ENCODE measurements around the gene DACT2. TPM values are rescaled to one million over a fixed set of nuclear protein-coding genes. Genes with fewer than 3 reads are reported as not detected.

Gene DACT2
- total RNA-seq, 1 experiment from 2014 or later = not detected

GRCh38 chr6:168278904-168279303 is 40.7 kb downstream of the DACT2 start:
- Histone ChIP-seq H3K36me3 (ENCODE audit: control insufficient read depth in 1 of 2, insufficient read depth in 2 of 2, low read length in 2 of 2) (no peaks in the 10 kb centered on the region), H3K4me2 (ENCODE audit: low read length) (no peak overlapping the region), H3K9me3 (ENCODE audit: control insufficient read depth in 1 of 2, insufficient read depth in 1 of 2, low read depth in 1 of 2, low read length in 2 of 2) (no peaks in the 10 kb centered on the region), H3K9ac (ENCODE audit: low read length) (no peak overlapping the region), H3K27ac (ENCODE audit: low read depth, low read length) (no peak overlapping the region), H3K79me2 (ENCODE audit: insufficient read depth, low read length) (no peaks in the 10 kb centered on the region), H4K20me1 (ENCODE audit: insufficient read depth) (no peaks in the 10 kb centered on the region), H3K27me3 (ENCODE audit: insufficient read depth, low read length) (peaks cover 4% of the 10 kb centered on the region; the same call in 1 of the 2 replicates), H3K4me1 (ENCODE audit: control insufficient read depth in 1 of 2, insufficient read depth in 2 of 2, low read length in 2 of 2) (no peaks in the 10 kb centered on the region), H3K4me3 (replicated peaks in 1 of 2; ENCODE audit: low read depth in 1 of 2, low read length in 2 of 2) (no peak overlapping the region), H3K9me2 (ENCODE audit: insufficient read depth) (no peaks in the 10 kb centered on the region), H2AFZ (ENCODE audit: low read depth, low read length, poor library complexity, severe bottlenecking) (no peak overlapping the region)
- ChIA-PET RAD21 (ENCODE audit: low non-redundant PET in 1 of 2, low total read pairs in 2 of 2, uncharacterized antibody in 2 of 2, unreplicated experiment in 2 of 2) (no interaction called here), CTCF (no interaction called here), POLR2A (no interaction called here)
- no peak for DNase-seq (ENCODE audit: low read depth, low spot score)
- TF ChIP-seq CEBPB (IDR thresholded peaks at IDR 0.05; ENCODE audit: low read depth) = no peak
- TF ChIP-seq POLR2AphosphoS5 (IDR thresholded peaks at IDR 0.05; ENCODE audit: low read depth, low read length) = no peak
- TF ChIP-seq FOSL1 (IDR thresholded peaks at IDR 0.05; ENCODE audit: low read depth) = no peak
- TF ChIP-seq RAD21 (IDR thresholded peaks at IDR 0.05; ENCODE audit: low read depth) = no peak
- TF ChIP-seq POLR2A (IDR thresholded peaks at IDR 0.05; ENCODE audit: borderline replicate concordance, extremely low read depth, insufficient read depth, insufficient read length) = no peak
- TF ChIP-seq, protein P1, sequence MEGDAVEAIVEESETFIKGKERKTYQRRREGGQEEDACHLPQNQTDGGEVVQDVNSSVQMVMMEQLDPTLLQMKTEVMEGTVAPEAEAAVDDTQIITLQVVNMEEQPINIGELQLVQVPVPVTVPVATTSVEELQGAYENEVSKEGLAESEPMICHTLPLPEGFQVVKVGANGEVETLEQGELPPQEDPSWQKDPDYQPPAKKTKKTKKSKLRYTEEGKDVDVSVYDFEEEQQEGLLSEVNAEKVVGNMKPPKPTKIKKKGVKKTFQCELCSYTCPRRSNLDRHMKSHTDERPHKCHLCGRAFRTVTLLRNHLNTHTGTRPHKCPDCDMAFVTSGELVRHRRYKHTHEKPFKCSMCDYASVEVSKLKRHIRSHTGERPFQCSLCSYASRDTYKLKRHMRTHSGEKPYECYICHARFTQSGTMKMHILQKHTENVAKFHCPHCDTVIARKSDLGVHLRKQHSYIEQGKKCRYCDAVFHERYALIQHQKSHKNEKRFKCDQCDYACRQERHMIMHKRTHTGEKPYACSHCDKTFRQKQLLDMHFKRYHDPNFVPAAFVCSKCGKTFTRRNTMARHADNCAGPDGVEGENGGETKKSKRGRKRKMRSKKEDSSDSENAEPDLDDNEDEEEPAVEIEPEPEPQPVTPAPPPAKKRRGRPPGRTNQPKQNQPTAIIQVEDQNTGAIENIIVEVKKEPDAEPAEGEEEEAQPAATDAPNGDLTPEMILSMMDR (IDR thresholded peaks at IDR 0.05 in 2 of 3, conservative IDR thresholded peaks at IDR 0.05 in 1 of 3; ENCODE audit: borderline replicate concordance in 1 of 3, insufficient read depth in 1 of 3, low read depth in 2 of 3, low read length in 2 of 3) = no peak
- no peak for TF ChIP-seq TCF7L2 (IDR thresholded peaks at IDR 0.05; ENCODE audit: borderline replicate concordance, extremely low read depth, insufficient read depth, insufficient read length)
- TF ChIP-seq, protein P2, sequence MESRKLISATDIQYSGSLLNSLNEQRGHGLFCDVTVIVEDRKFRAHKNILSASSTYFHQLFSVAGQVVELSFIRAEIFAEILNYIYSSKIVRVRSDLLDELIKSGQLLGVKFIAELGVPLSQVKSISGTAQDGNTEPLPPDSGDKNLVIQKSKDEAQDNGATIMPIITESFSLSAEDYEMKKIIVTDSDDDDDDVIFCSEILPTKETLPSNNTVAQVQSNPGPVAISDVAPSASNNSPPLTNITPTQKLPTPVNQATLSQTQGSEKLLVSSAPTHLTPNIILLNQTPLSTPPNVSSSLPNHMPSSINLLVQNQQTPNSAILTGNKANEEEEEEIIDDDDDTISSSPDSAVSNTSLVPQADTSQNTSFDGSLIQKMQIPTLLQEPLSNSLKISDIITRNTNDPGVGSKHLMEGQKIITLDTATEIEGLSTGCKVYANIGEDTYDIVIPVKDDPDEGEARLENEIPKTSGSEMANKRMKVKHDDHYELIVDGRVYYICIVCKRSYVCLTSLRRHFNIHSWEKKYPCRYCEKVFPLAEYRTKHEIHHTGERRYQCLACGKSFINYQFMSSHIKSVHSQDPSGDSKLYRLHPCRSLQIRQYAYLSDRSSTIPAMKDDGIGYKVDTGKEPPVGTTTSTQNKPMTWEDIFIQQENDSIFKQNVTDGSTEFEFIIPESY (IDR thresholded peaks at IDR 0.05; ENCODE audit: extremely low read depth, insufficient replicate concordance, low read length) = no peak
- no peak for TF ChIP-seq ELF1 (IDR thresholded peaks at IDR 0.05; ENCODE audit: borderline replicate concordance, low read depth)
- no peak for TF ChIP-seq EGR1 (IDR thresholded peaks at IDR 0.05; ENCODE audit: low read depth)
- TF ChIP-seq REST (IDR thresholded peaks at IDR 0.05; ENCODE audit: low read depth) = no peak
- no peak for TF ChIP-seq CBX3 (IDR thresholded peaks at IDR 0.05; ENCODE audit: low read depth)
- TF ChIP-seq JUND (IDR thresholded peaks at IDR 0.05) = no peak
- TF ChIP-seq, protein P3, sequence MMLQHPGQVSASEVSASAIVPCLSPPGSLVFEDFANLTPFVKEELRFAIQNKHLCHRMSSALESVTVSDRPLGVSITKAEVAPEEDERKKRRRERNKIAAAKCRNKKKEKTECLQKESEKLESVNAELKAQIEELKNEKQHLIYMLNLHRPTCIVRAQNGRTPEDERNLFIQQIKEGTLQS (IDR thresholded peaks at IDR 0.05) = no peak
- TF ChIP-seq ZNF274 (IDR thresholded peaks at IDR 0.05; ENCODE audit: low read depth, low read length) = no peak
- TF ChIP-seq SP1 (IDR thresholded peaks at IDR 0.05; ENCODE audit: low read depth) = no peak
- no peak for TF ChIP-seq SRF (IDR thresholded peaks at IDR 0.05; ENCODE audit: low read depth)
- intact Hi-C loops (cut with micrococcal nuclease) = no loop called here
- BruUV-seq (replicated peaks) = no TSS peak
- ATAC-seq = no peak

Measured in HCT116 (cell line).